NK-92 (cell line): ENCODE data around the gene WDR45B.

ENCODE experiments used
- DNase-seq: peaks from one replicate; lab custom pipeline; 2025; ENCODE audit not compliant: unreplicated experiment; lab: John Stamatoyannopoulos, UW

The WDR45B gene

DNA sequence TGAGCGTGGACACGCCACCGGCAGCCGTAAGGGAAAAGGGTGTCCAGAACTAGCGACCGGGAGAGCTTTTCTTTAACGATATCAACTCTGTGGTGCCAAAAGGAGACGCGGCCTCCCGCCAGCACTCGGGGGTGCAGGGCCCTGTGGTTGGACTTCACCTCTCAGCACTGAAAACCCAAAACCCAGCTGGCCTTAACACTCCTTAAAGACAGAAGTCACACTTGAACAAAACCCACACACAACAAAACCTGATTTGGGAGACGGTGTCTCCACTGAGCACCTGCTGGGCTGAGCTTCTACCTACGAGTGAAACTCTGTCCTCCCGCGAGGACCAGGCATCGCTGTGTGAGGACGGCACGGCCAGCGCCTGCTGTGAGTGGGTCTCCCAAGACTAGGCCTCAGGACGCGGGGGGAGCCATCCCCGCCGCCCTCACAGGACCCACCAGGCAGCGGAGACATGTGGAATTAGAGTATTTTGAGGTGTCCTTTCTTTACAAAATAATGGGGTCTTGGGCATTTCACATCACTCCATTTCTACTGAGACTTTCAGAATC is 46.7 kb downstream of the WDR45B start:
- DNase-seq, result no peak

DNA sequence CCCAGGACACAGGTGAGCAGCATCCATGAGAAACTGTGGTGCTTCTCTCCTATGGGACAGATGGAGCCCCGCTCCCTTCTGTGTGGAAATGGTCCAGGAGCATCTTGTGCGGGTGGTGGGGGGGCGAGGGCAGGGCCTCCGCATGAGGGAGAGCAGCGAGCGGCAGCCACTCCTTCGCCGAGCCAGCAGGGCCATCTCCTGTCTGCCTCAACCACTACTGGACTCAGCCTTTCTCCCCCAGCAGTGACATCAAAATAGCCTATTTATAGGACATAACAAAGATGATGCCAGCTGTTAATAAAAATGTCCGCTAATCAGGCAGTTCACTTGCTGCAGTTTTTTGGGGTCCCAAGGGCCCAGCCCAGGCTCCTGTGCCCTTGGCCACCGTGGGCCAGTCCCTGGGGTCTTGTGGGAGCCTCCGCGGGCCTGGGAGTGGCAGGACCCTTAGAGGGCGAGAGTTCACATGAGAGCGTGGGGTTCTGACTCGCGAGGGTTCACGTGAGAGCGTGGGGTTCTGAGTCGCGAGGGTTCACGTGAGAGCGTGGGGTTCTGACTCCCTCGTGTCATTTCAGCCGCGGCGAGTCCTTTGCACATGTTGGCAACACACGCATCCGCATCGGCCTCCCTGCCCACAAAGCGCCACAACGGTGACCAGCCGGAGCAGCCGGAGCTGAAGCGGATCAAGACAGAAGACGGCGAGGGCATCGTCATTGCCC is 47.4 kb downstream of the WDR45B start:
- no peak for DNase-seq

DNA sequence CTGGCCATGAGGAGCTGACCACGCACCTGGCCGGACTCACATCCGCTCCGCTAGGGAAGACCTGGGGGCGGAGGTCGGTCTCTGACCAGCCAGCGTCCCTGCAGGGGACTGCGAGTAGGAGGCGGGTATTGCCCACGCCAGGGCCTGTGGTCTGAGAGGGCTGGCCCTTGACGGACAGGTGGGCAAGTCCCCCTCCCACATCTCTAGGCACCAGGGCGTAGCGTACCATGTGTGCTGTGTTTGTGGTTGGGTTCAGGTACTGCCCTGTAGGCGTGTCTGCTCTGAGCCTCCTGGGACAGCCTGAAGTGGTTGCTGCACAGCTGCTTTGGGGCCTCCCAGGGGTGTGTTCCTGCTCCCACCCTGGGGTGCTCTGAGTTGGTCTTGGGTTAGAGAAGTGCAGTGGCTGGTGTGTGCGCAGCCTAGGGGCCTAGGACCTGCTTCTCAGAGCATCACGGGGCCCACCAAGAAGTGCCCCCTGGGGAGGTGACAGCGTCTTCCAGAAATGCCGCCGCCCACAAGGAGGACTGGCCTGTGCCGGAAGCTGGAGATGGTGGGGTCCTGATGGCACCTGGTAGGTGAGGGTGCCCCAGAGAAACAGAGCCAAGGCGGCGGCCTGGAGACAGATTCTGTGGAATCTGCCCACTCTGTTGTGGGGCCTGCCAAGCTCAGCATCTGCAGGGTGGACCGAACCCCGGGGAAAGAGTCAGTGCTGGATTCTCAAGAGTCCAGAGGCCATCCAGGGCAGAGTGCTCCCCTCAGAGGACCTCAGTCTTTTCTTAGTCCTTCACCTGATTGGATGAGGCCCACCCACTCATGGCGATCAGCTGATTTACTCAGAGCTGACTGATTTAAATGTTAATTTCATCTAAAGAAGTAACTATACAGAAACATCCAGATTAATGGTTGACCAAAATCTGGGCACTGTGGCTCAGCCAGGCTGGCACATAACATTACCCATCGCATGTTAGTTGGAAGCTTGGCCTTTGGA is 48.3 kb downstream of the WDR45B start:
- DNase-seq, result no peak

DNA sequence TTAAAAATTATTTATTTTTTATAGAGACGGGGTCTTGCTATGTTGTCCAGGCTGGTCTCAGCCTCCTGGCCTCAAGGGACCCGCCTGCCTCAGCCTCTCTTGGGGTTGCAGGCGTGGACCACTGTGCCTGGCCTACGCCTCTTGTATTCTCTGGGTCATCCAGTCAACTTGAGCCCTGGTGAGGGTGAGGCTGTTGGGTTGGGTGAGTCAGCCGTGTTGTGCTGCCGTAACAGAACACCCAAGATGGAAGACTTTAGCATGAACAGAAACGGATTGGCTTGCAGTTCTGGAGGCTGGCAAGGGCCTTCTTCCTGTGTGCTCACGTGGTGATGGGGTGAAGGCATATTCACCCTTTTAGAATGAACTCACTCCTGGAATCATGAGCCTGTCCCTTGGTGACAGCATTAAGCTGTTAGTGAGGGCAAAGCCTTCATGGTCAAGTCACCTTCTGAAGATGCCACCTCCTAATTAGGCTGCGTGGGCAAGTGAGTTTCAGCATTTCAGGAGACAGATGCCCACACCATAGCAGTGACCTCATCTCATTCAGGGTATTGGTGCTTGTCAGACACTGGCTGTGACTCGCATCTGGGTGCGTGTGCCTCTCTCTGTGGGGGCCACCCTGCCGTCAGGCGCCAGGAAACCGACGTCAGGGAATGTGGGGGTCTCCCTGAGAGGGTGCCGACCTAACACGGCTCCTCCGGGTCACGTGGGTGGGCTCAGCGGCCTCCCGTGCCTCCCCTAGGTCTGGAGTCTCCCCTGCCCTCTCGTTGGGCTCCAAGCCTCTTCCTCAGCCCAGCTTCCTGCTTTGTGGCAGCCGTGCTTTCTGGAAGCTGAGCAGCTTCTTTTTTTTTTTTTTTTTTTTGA is 49.8 kb downstream of the WDR45B start:
- no peak for DNase-seq

DNA sequence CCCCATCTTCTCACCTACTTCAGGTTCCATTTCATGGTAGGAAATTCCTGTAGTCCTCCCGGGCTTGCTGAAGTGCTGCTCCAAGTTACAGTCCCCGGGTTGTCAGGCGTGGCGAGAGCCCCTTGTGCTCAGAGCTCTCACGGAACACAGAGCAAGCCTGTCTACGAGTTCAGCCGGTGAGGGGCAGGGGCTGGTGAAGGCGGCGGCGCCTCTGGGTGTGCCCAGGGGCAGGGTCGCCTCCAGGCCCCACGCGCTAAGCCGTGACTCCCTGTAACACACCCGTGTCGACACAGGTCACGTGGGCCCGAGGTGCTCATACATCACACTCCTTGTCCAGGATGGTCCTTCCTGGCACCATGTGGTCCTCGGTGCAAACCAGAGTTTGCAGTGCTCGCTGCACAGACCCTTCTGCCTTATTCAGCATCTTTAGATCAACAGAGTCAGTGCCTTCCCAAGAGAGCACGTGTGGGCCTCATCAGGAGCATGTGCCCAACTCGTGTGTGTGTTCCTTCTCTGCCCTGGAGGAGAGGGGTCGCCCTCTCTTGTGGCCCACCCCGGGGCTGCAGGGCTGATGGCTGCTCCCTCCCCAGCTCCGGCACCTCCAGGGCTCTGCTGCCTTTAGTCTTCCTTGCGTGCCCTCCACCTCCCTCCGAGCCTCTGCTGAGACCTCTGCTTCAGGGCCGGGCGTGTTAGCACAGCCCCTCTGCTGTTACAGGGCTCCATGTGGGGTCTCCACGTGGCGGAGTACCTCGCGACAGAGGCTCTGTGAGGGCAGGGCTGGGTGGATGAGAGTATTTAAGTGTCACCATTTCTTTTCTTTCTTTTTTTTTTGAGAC is 51.2 kb downstream of the WDR45B start:
- DNase-seq, result no peak

DNA sequence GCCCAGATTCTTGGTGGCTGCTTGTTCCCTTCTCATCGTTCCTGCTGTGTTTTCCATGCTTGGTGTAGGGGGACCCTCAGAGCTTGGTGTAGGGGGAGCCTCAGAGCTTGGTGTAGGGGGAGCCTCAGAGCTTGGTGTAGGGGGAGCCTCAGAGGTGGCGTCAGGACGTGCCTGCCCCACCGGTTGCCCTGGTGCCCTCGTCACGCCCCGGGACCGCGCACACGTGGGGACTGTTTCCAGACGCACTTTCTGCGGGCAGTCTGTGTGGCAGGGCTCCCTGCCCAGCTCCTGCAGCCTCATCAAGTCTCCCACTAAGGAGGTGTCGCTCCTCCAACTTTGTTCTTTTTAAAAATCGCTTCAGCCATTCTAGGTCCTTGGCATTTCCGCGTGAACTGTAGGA is 51.9 kb downstream of the WDR45B start:
- no peak for DNase-seq

DNA sequence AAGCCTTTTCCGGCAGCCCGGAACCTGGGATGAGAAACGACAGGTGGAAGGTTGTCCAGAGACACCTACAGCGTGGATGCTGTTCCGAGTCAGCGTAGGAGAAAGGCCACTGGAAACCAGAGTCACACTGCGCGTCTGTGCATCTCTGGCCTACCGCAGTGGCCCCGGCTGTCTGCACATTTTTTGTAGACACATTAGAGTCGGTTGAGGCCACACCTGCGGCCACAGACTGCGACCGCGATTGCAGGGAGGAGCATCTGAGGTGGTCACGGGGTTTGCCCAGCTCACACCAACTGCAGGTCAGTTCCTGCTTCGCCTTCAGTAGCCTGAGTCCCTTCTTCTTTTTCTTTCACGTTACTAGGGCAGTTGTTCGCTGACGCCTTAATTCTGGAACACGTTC is 52.4 kb downstream of the WDR45B start:
- no peak for DNase-seq

DNA sequence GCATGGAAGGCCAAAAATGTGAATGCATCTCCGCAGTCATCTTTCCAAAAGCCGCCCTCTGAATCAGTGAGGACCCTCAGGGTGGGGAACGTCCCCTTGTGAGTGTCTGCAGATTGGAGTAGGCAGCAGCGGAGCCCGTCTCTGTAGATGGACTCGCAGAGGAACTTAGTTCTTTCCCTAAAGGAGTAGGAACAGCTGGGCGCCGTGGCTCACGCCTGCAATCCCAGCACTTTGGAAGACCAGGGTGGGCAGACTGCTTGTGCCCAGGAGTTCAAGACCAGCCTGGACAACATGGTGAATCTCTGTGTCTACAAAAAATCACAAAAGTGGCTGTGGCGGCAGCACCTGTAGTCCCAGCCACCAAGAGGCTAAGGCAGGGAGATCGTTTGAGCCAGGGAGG is 53.7 kb downstream of the WDR45B start:
- DNase-seq, result no peak

DNA sequence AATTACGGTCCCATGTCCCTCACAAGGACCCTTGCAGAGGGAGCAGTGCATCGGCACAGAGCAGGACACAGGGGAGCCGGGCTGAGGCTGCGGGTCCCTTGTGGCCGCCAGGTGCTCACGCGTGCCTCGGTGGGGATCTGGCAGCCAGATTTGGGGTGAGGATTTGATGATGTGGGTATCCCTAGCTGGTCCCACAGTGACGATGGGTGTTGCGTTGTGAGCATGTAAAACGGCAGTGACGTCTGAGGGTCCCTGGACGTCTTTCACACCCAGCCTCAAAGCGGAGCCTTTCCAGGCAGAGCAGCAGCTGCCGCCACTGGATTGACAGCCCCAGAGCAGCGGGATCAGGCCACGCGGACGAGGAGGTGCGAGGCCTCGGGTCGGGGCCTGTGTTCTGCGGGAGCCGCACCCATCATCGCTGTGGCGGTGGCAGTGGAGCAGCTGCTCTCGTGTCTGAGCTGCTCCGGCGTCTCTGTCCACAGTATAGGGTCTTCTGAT is 54.6 kb downstream of the WDR45B start:
- DNase-seq, result no peak

DNA sequence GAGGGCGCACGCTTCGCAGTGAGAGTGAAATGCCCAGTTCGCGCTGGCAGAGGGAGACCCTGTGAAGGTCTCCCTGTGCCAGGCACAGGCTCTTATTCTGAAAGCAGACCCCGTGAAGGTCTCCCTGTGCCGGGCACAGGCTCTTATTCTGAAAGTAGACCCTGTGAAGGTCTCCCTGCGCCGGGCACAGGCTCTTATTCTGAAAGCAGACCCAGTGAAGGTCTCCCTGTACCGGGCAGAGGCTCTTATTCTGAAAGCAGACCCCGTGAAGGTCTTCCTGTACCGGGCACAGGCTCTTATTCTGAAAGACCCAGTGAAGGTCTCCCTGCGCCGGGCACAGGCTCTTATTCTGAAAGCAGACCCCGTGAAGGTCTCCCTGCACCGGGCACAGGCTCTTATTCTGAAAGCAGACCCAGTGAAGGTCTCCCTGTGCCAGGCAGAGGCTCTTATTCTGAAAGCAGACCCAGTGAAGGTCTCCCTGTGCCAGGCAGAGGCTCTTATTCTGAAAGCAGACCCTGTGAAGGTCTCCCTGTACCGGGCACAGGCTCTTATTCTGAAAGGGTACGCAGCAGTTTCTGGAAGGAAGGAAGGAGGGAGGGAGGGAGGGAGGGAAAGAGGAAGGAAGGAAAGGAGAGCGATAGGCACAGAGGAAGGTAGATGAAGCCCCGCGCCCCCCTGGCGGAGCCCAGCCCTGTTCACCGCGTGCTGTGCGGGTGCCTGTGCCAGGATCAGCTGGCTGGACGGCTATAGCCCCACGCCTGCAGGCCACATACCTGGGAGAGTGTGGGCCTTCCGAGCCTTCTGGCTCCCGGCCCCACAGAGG is 55.3 kb downstream of the WDR45B start:
- DNase-seq, result no peak

DNA sequence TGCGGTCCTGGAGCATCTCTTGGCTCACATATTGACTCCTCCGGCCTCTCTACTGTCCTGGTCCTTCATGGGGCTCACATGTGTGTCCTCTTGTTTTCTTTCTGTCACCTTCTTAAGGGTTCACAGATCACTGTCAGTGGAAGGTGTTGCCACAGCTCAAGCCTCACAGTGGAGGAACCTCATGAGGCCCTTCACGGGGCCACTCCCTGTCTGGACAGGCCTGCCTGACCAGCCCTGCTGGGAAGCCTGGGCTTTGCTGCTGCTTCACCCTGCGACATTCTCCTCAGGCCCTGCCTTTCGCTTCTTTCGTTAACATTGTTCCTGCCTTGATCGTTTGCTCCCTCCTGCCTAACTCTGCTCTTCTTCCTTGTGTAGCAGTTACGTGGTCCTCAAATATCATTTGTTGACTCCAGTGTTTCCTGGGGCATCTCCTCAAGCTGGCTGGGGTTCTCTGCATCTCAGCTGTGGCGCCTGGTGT is 55.9 kb downstream of the WDR45B start:
- no peak for DNase-seq

DNA sequence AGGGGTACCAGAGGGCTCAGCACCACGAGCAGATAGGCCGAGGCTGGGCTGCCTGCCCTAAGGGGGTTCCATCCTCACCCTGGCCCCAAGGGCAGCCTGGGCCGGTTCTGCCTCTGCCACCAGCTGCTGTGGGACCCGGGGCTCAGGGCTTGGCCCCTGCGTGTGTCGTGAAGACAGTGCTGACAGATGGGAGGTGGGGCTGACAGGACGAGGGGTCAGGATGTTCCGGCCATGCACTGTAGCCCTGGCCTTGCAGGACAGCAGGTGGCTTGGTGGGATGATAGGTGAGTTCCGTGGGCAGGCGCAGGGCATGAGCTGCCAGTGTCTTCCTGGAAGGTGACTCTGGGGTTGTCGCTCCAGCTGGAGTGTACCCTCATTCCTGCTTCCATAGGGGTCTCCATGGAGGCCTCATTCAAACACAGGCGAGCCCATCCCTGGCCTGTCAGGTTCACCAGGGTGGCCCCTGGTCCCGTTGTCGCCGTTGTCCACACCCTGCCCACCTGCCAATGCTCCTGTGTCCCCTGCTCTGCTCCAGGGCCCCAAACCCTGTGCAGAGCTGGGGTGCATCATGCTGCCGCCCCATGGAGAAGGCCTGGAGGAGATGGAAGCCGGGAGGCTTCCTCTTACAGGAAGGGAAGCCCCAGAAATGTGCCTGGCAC is 57.2 kb downstream of the WDR45B start:
- DNase-seq, result no peak

DNA sequence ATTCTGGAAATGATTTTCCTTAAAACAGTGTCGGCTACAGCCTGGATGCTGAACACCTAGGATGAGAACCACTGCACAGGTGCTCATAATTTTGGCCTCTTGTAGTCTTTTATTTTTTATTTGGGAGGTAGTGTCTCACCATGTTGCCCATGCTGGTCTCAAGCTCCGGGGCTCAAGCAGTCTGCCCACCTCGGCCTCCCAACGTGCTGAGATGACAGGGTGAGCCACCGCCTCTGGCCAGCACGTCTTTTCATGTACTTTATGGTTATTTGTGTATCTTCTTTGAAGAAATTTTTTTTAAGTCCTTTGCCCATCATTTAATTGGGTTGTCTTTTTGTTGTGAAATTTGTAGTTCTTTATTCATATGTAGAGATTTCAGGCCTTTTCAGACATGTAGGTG is 58.0 kb downstream of the WDR45B start:
- DNase-seq, result no peak

DNA sequence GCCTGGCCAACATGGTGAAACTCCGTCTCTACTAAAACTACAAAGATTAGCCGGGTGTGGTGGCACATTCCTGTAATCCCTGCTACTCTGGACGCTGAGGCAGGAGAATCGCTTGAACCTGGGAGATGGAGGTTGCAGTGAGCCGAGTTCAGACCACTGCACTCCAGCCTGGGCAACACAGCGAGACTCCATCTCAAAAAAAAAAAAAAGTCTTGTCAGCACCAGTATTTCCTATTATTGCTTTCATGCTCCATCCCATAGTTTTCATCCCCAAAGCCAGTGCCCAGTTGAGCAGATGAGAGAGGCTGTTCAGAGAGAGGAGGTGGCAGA is 58.4 kb downstream of the WDR45B start:
- no peak for DNase-seq

DNA sequence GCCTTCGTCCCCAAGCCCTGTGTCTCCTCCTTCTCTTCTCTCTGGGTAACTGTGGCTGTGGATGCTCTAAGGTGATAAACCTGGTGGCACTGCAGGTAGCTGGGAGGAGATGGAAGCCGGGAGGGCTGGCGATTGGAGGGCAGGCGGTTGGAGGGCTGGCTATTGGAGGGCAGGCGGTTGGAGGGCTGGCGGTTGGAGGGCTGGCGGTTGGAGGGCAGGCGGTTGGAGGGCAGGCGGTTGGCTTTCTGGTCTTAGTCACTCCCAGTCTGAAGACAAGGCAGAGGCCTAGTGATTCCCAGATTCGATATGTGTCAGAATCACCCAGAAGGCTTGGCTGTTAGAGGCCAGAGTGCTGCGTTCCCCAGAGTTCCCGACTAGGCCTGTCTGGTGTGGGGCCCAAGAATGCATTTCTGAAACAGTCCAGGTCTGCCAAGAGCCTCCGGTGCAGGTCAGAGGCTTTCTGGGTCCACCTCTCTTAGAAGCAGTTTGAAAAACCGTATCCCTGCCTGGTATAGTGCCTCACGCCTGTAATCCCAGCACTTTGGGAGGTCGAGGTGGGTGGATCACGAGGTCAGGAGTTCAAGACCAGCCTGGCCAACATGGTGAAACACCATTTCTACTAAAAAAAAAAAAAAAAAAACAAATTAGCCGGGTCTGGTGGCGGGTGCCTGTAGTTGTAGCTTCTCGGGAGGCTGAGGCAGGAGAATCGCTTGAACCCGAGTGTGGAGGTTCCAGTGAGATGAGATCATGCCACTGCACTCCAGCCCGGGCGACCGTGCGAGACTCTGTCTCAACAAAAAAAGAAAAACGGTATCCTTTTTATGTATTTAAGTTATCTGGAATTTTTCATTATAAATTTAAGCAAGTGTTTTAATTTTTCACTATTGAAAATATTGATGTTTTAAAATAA is 59.7 kb downstream of the WDR45B start:
- no peak for DNase-seq

DNA sequence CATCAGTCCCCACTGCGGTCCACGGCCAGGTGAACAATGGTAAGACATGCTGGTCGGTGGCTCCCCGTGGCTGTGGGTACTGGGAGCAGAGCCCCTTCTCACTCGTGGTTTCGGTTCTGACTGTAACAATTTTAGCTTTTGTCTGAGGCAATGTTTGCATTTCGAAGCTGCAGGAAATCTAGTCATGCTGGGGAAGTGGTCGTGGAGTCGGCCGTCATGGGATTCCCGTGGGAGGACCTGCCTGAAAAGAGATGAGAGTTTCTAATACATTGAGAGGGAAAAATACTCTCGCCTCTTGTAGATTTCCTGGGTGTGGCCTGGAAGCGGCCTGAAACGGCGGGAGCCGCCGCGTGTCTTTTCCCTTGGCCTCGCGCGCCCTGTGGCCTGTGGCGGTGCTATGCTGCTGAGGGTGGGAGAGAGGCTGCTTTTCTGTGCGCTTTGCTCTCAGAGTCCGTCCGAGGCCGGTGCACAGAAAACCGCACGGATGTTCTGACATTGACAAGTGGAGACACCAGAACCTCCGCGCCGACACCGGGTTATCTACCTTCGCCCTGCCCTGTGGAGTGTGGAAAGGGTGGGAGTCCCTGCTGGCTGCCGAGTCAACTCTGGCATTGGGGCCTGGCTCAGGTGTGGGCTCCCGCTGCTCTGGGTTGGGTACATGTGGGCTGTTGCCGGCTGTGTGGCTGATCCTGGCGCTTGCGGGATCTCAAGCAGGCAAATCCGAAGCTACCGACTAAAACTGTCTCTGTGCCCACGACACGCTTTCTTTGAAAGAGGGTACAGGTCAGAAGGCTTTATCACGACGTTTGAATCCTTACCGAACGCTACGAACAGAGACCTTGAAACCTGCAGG is 60.8 kb downstream of the WDR45B start:
- no peak for DNase-seq
